GM19452 (cell line): ENCODE results near the gene RAB1A.
"Not testable (repeated sequence)": the region's sequence is repeated elsewhere in the genome, so short reads cannot be mapped to it uniquely, and the experiment has no call there.

Experiments used
- ATAC-seq: cut with Tn5 transposase; IDR thresholded peaks from one replicate; pipeline ENCODE4 v1.9.1; 2021; ENCODE audit not compliant: unreplicated experiment

Gene RAB1A

GRCh38 chr2:65129826-65130663 is at the start of gene RAB1A:
TSS of gene RAB1A (minus strand) at chr2:65130106. CDS start at chr2:65129915, 191 bp downstream.
- ATAC-seq = peak; percentile 97

DNA sequence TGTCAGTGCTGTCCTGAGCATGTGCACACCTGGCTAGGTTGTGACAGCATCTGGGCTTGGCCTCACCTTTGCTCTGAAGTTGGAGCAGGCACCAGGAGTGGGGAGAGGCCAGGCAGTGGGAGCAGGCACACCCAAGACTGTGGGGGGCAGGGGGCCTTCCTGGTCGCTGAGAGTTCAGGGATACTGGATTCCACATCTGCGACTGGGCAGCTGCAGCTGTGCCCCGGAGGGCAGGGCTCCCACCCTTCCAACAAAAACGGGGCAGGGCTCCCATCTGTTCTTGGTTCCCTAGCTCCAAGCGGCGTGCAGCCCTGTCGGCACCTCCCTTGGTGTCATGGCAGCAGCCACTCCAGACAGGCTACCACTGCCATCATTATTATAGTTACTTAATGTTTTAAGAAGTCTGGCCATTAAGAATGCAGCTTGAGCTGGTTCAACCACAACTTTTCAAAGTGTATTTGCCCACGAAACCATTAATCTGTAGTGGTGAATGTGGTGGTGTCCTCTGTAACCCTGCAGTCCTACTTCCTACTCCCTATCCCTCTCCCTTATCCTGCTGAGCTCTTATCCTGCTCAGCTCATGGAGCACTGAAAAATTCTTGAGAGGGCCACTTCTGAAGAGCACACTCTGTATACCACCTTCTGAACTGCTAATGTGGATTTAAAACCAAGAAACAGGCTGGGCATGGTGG is 48.0 kb upstream of the RAB1A start:
- ATAC-seq = no peak

DNA sequence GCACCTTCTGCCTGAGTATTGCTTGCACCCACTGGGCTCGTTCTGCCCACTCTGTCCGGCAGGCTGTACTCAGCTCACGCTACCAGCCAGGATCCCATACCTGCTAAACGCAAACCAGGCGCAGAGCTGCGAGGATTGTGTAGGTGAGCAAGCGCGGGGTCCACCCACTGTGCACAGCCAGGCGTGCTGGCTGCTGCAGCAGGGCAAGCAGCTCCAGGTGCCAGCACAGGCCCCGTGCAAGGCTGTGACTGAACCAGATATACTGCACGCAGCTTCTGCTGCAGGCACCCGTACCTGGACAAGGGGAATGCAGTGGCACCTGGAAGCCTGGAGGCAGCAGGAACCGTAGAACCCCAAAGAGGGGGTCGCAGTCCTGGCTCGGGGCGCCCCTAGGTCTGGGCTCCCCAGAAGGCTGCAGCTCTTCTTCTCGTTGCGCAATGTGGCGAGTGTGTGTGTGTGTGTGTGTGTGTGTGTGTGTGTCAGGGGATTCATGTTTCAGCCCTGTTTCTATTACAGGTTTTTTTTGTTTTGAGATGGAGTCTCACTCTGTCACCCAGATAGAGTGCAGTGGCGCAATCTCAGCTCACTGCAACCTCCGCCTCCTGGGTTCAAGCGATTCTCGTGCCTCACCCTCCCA is 46.1 kb upstream of the RAB1A start:
- no peak for ATAC-seq

GRCh38 chr2:65174031-65174430 is 44.1 kb upstream of the RAB1A start:
- ATAC-seq = not testable (repeated sequence)

DNA sequence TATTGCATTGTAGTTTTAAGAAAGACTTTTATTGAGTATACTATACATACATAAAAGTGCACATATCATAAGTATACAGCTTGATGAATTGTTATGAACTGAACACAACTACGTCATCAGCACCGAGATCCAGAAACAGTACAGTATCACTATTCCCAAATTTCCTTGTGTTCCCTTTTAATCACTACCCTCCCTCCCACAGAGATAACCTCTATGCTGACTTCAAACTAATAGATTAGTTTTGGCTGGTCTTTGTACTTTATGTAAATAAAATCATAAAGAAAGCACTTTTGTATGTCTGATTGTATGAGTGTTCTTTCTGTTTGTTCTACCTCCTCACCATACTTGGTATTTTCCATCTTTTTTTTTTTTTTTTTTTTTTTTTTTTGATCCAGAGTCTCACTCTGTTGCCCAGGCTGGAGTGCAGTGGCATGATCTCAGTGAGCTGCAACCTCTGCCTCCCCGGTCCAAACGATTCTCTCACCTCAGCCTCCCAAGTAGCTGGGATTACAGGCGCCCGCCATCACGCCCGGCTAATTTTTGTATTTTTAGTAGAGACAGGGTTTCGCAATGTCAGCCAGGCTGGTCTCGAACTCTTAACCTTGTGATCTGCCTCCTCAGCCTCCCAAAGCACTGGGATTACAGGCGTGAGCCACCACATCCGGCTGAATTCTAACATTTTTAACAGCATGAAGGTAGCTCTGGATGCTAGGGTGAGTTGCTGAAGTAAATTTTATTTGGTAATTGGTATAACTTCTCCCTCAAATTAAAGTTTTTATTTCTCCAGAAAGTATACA is 43.3 kb upstream of the RAB1A start:
- no peak for ATAC-seq

- not testable (repeated sequence) for ATAC-seq
Observed at GRCh38 chr2:65170611-65171477, 40.9 kb upstream of the RAB1A start.

DNA sequence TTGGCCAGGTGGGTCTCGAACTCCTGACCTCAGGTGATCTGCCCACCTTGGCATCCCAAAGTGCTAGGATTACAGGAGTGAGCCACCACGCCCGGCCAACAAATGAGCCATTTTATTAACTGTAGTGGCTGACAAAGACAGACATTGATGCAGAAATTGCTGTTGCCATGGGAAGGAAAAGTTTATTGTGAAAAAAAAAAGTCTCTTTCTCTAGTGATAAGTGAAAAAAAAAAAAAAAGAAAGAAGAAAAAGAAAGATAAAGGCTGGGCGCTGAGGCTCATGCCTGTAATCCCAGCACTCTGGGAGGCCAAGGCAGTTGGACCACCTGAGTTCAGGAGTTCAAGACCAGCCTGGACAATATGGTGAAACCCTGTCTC is 39.8 kb upstream of the RAB1A start:
- ATAC-seq = no peak

GRCh38 chr2:65165558-65165957 is 35.7 kb upstream of the RAB1A start:
- no peak for ATAC-seq

GRCh38 chr2:65164426-65164891 is 34.6 kb upstream of the RAB1A start:
- no peak for ATAC-seq

DNA sequence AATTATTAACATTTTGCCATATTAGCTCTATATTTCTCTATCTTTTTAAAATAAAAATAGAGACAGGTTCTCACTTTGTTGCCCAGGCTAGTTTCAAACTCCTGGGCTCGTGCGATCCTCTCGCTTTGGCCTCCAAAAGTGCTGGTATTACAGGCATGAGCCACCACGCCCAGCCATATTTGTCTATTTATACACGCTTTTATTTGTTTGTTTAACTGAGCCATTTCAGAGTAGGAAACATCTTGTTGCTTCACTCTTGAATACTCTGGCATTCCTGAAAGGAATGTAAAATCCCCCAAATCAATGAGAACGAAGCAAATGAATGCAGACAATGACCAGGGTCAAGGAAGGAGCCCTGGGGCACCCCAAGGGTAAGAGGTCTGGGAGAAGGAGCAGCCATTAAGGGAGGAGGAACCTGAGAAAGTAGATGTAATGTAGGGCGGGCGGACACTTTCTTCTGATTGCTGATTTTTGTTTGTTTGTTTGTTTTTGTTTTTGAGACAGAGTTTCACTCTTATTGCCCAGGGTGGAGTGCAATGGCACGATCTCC is 31.7 kb upstream of the RAB1A start:
- ATAC-seq = no peak

- ATAC-seq = no peak
Observed at GRCh38 chr2:65159906-65160305, 30.0 kb upstream of the RAB1A start.

GRCh38 chr2:65159261-65159660 is 29.4 kb upstream of the RAB1A start:
- no peak for ATAC-seq

- ATAC-seq = no peak
Observed at GRCh38 chr2:65158557-65158956, 28.7 kb upstream of the RAB1A start.

DNA sequence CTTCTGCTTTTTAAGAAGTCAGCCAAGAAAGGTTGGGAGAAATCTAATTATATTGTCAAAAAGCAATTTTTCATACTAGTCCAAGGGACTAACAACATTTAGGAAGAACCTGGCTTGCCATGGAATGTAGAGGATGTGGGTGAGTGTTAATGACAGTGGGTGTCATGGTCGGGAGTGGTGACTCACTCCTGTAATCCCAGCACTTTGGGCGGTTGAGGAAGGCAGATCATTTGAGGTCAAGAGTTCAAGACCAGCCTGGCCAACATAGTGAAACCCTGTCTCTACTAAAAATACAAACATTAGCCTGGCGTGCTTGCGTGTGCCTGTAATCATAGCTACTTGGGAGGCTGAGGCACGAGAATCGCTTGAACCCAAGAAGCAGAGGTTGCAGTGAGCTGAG is 27.9 kb upstream of the RAB1A start:
- not testable (repeated sequence) for ATAC-seq

DNA sequence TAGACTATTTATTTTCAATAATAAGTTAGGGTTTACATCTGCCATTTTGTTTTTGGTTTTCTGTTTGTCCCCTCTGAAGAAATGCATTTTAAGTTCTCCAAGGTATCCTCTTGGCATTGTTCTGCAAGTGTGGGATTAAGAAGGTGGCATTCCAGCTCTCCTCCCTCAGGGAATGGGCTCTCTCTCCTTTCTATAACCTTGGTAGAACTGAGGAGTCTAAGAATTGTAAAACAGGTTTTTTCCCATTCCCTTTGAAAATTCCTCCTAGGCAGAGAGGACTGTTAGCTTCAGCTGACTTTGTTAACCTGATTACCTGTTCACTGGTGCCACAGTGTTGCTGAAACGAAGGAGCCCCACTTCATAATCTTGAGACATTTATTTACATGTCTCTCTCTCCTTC is 26.1 kb upstream of the RAB1A start:
- no peak for ATAC-seq

DNA sequence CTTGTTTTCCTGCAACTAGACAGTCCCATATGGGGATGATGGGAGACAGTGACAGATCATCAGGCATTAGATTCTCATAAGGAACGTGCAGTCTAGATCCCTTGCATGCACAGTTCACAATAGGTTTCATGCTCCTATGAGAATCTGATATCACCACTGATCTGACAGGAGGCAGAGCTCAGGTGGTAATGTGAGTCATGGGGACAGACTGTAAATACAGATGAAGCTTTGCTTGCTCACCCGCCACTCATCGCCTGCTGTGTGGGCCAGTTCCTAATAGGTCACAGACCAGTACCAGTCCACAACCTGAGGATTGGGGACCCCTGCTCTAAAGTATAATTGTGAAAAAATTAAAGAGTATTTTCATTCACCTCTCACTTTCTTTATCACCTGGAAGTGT is 23.6 kb upstream of the RAB1A start:
- no peak for ATAC-seq

DNA sequence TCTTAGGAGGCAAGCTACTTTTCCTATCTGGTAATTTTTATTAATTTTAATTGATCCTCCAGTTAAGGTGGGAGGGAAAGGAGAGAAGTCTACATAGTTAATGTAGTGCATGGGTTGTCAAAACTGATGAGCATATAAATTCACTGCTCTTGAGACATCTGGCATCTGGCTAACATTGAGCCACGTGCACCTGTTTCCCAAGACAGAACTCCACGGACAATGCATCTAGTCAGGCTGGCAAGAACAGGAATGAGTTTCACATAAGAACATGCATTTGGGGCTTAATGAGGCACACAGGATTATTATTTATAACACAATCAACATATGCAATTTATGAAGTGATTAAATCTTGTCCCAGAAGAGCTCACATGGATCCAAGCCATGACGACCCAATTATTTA is 16.2 kb upstream of the RAB1A start:
- ATAC-seq = no peak

DNA sequence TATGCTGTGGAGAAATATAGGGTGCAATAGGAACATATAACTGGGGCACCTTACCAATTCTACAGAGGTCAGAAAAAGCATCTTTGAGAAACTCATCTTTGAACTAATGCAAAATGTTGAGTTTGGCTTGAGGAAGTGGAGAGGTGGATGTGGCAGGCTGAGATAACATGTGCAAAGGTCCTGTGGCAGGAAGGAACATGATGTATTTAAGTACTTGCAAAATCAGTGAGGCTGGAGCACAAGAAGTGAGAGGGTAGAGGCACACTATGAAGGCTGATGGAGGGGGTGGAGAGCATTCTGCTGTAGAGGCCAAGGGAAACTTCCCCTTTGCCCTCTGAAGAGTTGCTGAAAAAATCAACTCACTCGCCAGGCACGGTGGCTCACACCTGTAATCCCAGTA is 14.7 kb upstream of the RAB1A start:
- no peak for ATAC-seq

DNA sequence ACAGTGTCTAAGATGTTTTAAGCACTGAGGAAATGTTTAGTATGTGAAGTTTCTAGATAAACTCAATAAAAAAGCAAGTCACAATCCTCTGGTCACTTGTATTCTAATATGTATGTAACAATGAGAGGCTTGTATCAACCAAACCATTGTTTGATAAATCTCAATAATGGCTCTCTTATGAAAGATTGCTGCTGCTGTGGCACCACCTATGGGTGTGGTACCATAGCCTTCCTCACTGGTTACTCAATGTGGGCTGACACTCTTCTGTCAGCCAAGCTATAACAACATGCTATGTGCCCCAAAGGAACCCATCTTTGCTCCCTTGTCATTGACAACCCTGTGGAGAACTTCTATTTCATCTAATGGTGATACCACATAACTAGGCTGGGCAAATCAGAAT is 12.6 kb upstream of the RAB1A start:
- no peak for ATAC-seq
